Skeletal muscle cell (primary cell): ENCODE data around the gene HECTD2.
"Not testable (repeated sequence)": the region's sequence is repeated elsewhere in the genome, so short reads cannot be mapped to it uniquely, and the experiment has no call there.

Source experiments
- DNase-seq: peaks from one replicate; pipeline ENCODE4 v3.0.0-alpha.2; 2010; ENCODE audit warnings: low read depth
- H3K4me3 ChIP-seq: 2 replicates; pipeline ENCODE4 v1.5.1; 2011; ENCODE audit warnings: low read depth, mild to moderate bottlenecking, control low read depth, low read length, moderate library complexity

The HECTD2 gene

DNA sequence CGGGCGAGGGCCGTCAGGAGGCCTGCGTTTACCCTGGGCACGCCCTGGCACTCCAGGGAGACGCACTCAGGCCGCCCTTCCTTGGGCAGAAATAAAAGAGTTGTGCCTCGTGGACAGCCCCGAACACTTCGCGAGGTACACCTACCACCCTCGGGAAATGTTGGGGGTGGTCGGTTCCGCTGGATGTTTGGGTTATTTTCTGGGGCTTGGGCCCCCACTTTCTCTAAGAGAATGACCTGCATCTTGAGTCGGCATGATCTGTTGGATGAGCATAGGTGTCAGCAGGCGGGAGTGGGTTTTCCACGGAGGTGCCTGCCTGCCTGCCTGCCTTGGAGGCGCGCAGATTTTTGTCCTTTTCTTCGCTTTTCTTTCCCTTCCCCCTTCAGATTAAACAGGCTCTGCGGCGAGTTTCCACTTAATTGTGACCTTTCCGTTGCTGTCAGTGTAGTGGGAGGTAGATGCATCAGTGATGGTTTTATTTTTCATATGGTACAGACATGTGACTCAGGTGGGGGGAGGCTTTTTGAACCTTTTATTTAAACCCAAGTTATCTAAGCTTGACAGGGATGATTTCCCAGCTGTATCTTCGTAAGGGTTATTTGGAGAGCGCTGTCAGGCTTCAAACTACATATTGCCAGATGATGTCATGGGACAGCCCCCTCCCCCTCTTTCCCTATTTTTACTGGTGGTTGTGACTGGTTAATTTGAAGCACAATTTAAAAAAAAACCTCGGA lies 661 bp downstream of the HECTD2 start:
- peak overlapping the region; percentile 76 for H3K4me3 ChIP-seq
- no peak for DNase-seq

DNA sequence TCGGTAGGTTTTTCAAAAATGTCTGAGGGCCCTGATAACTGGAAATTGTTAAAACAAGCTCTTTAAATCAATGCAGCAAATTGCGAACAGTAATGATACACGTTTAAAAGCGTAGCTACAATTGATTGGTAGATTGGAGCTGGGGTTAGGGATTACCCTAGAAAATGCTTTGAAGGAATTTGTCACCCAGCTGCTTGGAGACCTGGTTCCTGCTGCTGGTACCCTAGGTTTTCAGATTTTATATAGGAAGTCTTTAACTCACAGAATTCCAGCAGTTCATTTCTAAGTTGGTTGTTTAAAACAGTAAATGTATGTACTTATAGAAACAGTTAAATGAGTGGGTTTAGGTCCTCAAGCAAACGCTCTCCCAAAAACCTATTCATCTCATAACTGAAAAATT lies 1.5 kb downstream of the HECTD2 start:
- H3K4me3 ChIP-seq: peak overlapping the region; percentile 76
- no peak for DNase-seq

DNA sequence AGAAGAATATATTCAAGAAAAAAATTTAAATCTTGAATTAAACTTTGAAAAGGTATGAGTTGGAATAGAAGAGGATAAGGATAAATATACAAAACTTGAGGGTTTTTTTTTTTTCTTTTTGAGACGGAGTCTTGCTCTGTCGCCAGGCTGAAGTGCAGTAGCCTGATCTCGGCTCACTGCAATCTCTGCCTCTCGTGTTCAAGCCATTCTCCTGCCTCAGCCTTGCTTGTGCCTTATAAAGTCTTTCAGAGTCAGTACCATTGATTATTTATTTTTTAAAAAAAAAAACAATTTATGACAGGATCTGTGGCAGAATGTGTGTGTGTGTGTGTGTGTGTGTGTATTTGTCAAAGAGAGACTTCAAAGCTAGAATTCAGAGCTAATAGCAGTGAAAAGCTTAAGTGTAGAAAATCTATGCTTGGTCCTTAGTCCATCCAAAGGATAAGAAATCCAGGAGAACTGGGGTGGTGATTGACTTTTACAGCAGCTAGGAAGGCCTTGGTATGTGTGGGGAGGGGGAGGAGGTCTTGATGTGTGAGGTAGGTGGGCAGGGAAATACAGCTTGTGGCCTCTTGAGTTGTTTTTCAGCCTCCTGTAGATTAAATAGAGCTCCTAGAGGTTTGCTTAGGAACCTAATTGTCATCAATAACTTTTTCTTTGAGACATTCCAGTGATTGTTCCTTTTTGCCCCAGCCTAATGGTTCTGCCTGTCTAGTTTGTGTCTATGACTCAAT lies 2.4 kb downstream of the HECTD2 start:
- no peak overlapping the region for H3K4me3 ChIP-seq
- DNase-seq: no peak

DNA sequence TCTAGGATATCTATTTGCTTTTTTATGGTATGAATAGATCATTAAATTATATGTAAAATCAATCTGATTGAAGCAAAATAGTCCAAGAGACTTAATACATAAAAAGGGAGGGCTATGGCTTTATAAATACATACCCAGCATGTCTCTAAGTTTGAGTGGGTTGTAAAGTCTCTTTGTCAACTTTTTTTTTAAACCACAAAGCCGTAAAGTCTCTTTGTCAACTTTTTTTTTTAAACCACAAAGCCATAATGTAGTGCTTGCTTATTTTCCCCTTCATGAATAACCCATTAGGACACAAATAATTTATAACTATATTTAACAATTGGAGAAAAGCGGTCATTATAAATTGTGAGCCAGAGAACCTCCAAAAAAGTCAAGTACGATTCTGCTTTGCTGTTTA lies 5.7 kb downstream of the HECTD2 start:
- no peak for DNase-seq
- H3K4me3 ChIP-seq: no peak overlapping the region

DNA sequence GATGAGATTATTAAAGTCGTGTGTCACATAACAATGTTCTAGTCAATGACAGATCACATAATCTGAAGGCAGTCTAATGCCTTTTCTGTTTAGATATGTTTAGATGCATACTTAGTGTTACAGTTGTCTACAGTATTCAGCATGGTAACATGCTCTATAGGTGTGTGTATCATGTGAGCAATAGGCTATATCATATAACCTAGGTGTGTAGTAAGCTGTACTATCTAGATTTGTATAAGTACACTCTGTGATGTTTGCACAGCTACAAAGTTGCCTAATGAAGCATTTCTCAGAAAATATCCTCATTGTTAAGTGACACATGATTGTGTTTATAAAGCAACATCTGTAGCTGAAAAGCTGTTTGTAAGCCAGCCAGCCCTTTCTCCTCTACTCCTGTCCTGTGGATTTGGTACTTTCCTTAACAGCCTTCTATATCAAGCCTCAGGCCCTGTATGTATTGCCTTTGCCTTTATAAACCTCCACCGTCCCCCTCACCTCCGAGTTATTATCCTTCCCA lies 6.3 kb downstream of the HECTD2 start:
- DNase-seq: no peak
- no peak overlapping the region for H3K4me3 ChIP-seq

DNA sequence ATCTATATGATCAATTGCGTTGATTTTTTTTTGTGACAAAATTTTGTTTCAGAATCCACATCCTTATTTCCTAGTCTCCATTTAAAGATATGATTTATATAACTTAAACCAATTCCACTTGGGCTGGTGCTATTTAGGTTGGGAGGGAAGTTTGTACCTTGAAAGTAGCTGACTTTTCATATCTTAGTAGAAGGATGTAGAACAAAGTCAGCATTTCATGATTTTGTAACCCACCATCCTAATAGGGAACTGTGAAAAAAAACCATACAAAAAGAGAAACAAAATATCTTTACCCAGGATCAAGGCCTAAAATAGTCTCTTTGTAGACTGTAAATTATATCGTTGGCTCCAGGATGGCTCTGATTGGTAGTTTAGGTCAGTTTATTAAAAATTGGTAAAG lies 8.3 kb downstream of the HECTD2 start:
- no peak overlapping the region for H3K4me3 ChIP-seq
- DNase-seq: no peak

DNA sequence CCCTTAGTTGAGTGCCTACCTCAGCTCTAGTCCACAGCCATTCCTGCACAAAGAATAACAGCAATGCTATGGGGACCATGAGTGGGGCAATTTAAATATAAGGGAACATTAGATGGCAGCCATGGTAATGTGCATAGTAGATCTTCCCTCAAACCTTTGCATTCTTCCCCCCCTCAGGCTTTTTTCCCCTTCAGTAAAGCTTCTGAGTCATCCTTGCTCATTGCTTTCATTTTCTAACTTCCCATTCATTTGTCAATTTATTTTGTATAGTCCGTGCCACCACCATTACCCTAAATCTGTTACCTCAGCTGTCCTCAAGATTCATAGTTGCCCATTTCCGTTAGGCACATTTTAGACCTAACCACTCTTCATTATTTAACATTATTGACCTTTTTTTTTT lies 10.7 kb downstream of the HECTD2 start:
- no peak for DNase-seq
- H3K4me3 ChIP-seq: no peak overlapping the region

DNA sequence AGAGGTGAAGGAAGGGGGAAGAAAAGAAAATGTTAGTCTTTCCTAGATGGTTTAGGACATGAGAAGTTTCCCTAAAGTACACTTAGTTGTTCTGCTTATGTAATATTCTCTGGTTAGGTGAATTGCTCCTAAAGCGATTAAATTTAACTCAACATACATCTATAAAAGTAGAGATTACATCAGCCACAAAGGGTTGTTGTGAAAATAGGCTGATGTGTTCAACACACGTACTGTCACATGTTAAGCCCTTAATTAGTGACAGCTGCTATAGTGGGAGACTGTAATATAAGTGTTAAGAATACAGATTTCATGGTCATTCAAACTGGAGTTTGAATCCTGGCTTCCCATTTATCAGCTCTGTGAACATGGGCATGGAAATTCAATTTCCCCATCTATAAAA lies 12.8 kb downstream of the HECTD2 start:
- H3K4me3 ChIP-seq: no peak overlapping the region
- no peak for DNase-seq

DNA sequence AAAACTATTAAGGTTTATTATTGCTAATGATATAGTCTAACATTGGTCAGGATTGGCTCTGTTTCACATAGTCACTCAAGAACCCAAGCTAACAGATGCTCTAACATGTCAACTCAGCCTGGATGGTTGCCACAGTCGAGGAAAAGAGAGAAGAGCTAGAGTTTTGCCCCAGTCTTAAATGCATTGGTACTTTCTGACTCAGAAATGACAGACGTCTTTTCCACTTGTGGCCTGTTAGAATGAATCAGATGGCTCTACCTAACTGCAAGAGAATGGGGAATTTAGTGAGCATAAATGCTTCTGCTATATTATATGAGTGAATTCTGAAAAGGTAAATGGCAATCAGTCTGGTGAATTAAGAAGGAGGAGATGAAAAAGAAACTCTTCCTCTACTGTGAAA lies 13.9 kb downstream of the HECTD2 start:
- no peak for DNase-seq

DNA sequence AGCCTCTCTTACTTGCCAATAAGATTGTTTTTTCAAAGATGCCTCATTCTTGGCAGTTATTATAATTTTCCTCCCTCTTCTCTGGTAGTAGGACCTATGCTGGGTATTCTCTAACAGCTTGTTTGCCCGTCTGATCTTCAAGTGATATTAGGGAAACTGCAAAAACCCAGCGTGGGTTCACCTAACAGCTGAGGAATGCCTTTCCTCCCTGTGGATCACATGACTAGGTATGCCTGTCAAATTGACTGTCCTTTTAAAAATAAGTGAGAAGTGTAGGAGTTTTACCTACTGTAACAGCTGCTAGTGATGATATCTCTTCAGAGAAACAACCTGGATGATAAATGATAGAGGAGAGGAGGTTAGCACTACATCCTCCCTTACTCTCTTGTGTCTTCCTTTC lies 22.0 kb downstream of the HECTD2 start:
- DNase-seq: no peak
- H3K4me3 ChIP-seq: no peak overlapping the region

More for the DNA sequence above, 13.9 kb downstream of the HECTD2 start:
- no peak overlapping the region for H3K4me3 ChIP-seq

DNA sequence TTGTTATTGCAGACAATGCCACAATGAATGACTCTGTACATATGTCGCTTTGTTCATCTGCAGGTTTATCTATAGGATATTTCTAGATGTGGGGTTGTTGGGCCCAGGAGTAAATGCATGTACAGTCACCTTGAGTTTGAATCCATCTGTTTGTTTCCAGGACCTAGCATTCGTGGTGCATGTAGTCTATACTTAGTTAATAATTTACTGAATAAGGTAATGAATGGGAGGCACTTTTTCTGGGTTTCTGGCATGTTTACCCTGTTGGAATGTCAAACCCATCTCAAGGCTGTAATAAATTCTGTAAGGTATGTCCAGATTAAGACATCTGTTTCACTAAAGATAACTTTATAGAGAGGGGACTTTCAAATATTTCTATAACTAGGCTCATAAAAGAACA lies 23.5 kb downstream of the HECTD2 start:
- no peak for DNase-seq
- H3K4me3 ChIP-seq: no peak overlapping the region

DNA sequence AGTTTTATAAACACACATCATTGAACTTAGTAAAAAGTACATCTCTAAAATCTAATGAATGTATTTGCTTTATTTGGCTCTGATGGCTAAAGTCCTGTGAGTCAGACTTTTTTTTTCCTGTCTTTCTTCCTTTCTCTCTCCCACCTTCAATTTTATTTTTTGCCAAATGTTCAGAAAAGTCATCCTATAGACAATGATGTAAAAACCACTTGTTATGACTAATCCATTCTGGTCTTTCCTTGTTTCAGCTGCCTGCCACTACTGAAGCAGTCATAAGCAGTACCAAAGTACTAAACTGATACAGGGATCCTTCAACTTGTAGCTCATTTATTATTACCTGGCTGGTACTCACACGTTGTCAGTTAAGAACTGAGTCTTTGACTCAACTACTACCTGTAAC lies 23.9 kb downstream of the HECTD2 start:
- no peak for DNase-seq
- H3K4me3 ChIP-seq: no peak overlapping the region

DNA sequence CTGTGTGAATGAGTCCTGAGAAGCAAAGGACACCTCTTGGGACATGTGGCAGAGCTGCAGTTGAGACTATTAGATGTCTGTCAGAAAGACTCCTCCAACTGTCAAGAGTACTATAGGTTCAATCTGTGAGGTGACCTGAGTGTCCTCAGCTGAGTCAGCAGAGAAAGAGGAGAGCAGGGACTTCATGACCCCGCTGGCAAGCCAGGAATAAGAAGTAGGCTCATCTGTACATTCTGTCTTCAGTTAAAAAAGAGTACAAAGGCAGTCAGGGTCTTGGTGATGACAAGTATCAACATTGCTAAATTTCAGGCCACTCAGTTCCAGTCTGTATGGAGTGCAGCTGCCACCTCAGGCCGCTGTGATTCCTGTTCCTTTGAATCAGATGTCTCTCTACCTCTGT lies 25.1 kb downstream of the HECTD2 start:
- no peak overlapping the region for H3K4me3 ChIP-seq

DNA sequence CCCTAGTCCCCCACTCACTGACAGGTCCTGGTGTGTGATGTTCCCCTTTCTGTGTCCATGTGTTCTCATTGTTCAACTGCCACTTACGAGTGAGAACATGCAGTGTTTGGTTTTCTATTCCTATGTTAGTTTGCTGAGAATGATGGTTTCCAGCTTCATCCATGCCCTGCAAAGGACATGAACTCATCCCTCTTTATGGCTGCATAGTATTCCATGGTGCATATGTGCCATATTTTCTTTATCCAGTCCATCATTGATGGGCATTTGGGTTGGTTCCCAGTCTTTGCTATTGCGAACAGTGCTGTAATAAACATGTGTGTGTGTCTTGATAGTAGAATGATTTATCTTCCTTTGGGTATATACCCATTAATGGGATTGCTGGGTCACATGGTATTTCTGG lies 28.1 kb downstream of the HECTD2 start:
- H3K4me3 ChIP-seq, DNase-seq: not testable (repeated sequence)

More for the DNA sequence above, 25.1 kb downstream of the HECTD2 start:
- no peak for DNase-seq

DNA sequence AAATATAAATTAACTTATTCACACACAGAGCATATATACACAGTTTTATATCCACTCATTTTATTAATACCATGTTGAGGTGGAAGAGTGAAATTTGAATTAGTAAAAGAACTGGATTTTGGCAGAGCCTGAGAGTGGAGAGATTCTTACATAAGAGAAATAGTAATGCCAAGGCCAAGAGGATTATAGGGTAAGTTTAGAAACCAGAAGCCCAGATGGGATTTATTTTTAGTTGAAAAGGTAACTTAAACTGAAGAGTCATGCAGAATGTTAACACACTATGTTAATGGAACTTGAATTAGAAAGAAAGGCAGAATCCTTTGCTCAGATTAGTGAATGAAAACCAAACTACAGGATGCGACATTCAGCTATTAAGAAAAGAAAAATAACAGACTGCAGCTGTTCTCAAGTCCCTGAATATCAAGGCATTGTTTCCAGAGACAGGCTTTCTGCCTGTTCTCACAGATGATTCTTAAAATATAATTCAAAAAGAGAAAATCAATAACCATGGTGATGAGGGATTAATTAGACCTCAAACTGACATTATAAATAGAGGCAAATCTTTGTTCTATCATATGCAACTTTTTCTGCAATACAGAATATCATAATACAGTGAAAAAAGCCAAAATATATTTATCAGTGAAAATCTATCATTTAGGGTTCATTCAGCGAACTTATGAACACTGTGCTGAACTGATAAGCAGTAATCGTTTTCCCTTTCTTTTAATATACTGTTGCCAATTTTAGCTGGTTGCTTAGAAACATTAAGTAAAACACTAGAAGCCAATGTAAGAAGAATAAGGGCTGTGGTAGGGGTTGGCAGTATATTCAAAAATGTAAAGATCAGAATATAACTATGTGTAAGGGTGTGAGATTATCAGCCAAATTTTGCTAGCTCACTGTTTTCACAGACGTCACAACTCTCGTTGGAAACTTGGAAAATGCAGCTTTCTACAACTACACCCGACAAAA lies 34.4 kb downstream of the HECTD2 start:
- H3K4me3 ChIP-seq: no peak overlapping the region
- no peak for DNase-seq

DNA sequence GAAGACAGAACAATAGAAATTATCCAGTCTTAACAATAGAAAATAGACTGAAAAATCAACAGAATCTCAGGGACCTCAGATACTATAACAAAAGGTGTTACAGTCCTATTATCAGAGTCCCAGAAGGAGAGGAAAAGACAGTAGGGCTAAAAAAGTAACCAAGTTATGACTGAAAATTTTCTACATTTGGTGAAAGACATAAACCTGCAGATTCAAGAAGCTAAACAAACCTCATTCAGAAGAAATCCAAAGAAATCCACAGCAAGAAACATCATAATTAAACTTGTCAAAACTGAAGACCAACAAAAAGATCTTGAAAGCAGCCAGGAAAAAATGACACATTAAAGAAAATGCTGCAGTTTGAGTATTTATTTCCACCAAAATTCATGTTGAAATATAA lies 41.9 kb downstream of the HECTD2 start:
- DNase-seq: no peak
- H3K4me3 ChIP-seq: no peak overlapping the region

DNA sequence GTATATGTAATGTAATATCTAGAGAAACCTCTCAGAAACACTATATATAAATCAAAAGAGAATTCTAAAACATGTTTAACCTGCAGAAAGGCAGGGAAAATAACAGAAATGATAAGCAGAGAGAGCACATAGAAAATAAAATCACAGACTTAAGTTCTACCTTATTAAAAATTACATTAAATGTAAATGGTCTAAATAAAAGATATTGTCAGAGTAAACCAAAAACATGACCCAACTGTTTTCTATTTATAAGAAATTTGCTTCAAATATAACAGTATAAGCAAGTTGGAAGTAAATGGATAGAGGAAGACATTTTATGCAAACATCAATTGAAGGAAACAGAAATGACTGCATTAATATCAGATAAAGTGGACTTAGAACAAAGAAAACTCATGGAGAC lies 43.4 kb downstream of the HECTD2 start:
- H3K4me3 ChIP-seq: no peak overlapping the region
- DNase-seq: no peak

DNA sequence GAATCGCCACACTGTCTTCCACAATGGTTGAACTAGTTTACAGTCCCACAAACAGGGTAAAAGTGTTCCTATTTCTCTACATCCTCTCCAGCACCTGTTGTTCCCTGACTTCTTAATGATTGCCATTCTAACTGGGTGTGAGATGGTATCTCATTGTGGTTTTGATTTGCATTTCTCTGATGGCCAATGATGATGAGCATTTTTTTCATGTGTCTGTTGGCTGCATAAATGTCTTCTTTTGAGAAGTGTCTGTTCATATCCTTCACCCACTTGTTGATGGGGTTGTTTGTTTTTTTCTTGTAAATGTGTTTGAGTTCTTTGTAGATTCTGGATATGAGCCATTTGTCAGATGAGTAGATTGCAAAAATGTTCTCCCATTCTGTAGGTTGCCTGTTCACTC lies 45.0 kb downstream of the HECTD2 start:
- DNase-seq, H3K4me3 ChIP-seq: not testable (repeated sequence)

DNA sequence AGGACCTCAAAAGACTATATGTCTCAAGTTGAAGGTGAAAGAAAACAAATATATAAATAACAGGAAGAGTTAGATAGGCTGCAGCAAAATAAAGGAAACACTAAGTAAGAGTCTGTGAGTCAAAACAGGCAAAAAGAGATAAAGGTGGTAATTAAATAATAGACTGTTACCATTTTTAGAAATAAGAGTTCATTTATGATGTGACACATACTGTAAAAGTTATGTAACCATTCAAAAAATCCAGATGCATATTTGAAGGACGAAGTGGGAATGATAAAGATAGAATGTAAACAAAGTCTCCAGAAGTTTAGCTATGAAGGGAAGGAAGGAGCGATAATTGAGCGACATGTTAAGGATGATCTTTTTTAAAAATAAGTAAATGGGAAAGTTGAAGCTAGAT lies 50.5 kb downstream of the HECTD2 start:
- H3K4me3 ChIP-seq: no peak overlapping the region
- no peak for DNase-seq

DNA sequence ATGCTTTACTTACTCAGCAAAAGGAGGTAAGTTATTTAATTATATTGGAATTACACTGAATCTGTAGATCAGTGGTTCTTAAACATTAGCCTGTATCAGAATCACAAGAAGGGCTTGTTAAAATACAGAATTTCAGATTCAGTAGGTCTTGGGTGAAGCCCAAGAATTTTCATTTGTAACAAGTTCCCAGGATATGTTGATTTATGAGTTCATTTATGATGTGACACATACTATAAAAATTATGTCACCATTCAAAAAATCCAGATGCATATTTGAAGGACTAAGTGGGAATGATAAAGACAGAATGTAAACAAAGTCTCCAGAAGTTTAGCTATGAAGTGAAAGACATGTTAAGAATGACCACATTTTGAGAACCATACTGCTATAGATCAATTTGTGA lies 52.3 kb downstream of the HECTD2 start:
- DNase-seq: no peak
- H3K4me3 ChIP-seq: no peak overlapping the region
